Inflammatory macrophage (primary cell): Measurements from ENCODE around the gene LRRC37B.
"Not testable (repeated sequence)": the region's sequence is repeated elsewhere in the genome, so short reads cannot be mapped to it uniquely, and the experiment has no call there.

Experiments used
- DNase-seq, 2 donors: peaks; one replicate each; pipeline ENCODE4 v3.0.0-alpha.2; 2020 to 2022

Gene LRRC37B

GRCh38 chr17:32042266-32042665, 35.1 kb downstream of the LRRC37B start:
- DNase-seq, result not testable (repeated sequence)

GRCh38 chr17:32045611-32046010, 38.4 kb downstream of the LRRC37B start:
- DNase-seq, result not testable (repeated sequence)

GRCh38 chr17:32047663-32048062, 40.5 kb downstream of the LRRC37B start:
- not testable (repeated sequence) for DNase-seq

GRCh38 chr17:32054985-32055384, 47.8 kb downstream of the LRRC37B start:
- DNase-seq, result not testable (repeated sequence)

GRCh38 chr17:32055425-32055824, 48.2 kb downstream of the LRRC37B start:
- DNase-seq, result not testable (repeated sequence)

- DNase-seq, result not testable (repeated sequence)
Observed at GRCh38 chr17:32056500-32056899, 49.3 kb downstream of the LRRC37B start.

GRCh38 chr17:32057460-32058105, 50.4 kb downstream of the LRRC37B start:
- not testable (repeated sequence) for DNase-seq

GRCh38 chr17:32060695-32061094, 53.5 kb downstream of the LRRC37B start:
- DNase-seq, result not testable (repeated sequence)

- not testable (repeated sequence) for DNase-seq
Observed at GRCh38 chr17:32061840-32062239, 54.7 kb downstream of the LRRC37B start.

- not testable (repeated sequence) for DNase-seq
Observed at GRCh38 chr17:32064091-32064490, 56.9 kb downstream of the LRRC37B start.

- DNase-seq, result not testable (repeated sequence)
Observed at GRCh38 chr17:32066123-32066680, 59.0 kb downstream of the LRRC37B start.

- DNase-seq, result peak; percentile 3 to 12
Observed at GRCh38 chr17:32066863-32067642, 59.9 kb downstream of the LRRC37B start.

GRCh38 chr17:32069067-32069466, 61.9 kb downstream of the LRRC37B start:
- DNase-seq, result not testable (repeated sequence)

GRCh38 chr17:32071961-32072360, 64.8 kb downstream of the LRRC37B start:
- DNase-seq, result not testable (repeated sequence)

GRCh38 chr17:32073131-32073530, 65.9 kb downstream of the LRRC37B start:
- not testable (repeated sequence) for DNase-seq

- peak; percentile 3 to 25 for DNase-seq
Observed at GRCh38 chr17:32079753-32080152, 72.6 kb downstream of the LRRC37B start.

- DNase-seq, result not testable (repeated sequence)
Observed at GRCh38 chr17:32083550-32083979, 76.4 kb downstream of the LRRC37B start.

- DNase-seq, result not testable (repeated sequence)
Observed at GRCh38 chr17:32084003-32084941, 77.1 kb downstream of the LRRC37B start.

GRCh38 chr17:32084942-32085829, 78.0 kb downstream of the LRRC37B start:
- DNase-seq, result not testable (repeated sequence)

- not testable (repeated sequence) for DNase-seq
Observed at GRCh38 chr17:32086833-32087232, 79.7 kb downstream of the LRRC37B start.

GRCh38 chr17:32092062-32092461, 84.9 kb downstream of the LRRC37B start:
- DNase-seq, result not testable (repeated sequence)
